HG02610 (cell line): ENCODE measurements around the gene KIRREL3.
A peak's percentile ranks its signal among the peaks of the same experiment; 100 is the strongest.

Experiments used
- ATAC-seq: cut with Tn5 transposase; IDR thresholded peaks from one replicate; pipeline ENCODE4 v1.9.1; 2021; ENCODE audit warnings: mild to moderate bottlenecking, moderate library complexity; ENCODE audit not compliant: unreplicated experiment

Gene KIRREL3

GRCh38 chr11:126720539-126721235 is 279.9 kb downstream of the KIRREL3 start:
- no peak for ATAC-seq

DNA sequence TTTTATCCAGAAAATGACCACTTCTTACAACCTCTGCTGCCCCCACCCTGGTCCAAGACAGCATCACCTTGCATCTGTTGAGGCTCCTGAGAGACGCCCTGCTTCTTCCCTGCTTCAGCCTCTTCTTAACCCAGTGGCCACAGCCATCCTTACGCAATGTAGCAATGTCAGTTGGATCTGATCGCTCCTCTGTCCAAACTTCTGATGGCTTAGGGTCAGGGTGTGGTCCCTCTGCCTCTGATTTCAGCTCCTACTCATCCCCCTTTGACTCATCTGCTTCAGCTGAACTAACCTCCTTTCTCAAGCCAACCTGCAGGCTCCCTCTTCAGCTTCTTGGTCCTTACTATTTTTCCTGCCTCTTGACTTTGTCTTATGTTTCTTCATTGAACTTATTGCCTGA is 280.8 kb downstream of the KIRREL3 start:
- no peak for ATAC-seq

- ATAC-seq: no peak
These were observed 282.3 kb downstream of the KIRREL3 start for GRCh38 chr11:126718276-126718675.

- ATAC-seq: no peak
These were observed 284.0 kb downstream of the KIRREL3 start for GRCh38 chr11:126716456-126717083.

GRCh38 chr11:126713806-126714205 is 286.8 kb downstream of the KIRREL3 start:
- no peak for ATAC-seq

- no peak for ATAC-seq
These were observed 288.5 kb downstream of the KIRREL3 start for GRCh38 chr11:126711977-126712625.

DNA sequence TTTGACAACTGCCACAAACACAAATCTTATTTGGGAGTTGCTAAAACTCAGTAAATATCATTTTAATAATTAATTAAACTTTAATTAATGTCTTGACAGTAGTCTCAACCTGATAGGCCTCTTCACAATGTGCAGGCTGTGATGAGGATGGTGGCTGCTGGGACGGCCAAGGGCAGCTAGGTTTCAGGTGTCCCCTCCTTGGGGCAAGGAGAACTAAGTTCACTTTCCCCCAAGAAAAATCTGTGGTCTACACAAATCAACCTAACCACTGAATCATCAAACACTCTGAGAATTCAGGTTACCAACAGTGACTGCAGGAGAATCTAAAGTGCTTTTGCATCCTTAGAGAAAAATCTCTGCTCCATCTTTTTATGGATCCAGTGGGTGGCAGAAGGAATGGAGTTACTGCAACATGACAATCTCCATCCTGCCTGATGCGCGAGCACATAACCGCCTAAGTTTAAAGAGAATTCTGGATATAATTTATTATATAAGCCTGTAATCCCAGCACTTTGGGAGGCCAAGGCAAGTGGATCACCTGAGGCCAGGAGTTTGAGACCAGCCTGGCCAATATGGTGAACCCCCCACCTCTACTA is 289.7 kb downstream of the KIRREL3 start:
- no peak for ATAC-seq

GRCh38 chr11:126707498-126707897 is 293.1 kb downstream of the KIRREL3 start:
- ATAC-seq: no peak

DNA sequence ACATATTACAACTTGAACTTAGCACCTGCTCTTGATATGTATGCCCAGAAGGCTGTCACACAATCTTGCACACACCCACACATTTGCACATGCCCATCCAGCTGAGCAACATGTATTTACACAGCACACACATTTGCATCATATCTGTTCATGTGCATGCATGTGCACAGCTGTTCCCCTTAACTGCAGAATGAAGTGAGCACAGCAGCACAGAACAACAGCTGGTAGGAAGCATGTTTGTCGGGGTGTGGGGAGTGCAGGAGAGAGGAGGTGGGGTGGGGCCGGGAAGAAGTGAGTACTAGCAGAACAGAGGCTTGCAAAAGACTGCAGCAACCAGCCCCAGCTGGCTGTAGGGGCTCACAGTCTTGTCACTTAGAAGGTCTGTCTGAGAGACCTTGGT is 296.5 kb downstream of the KIRREL3 start:
- no peak for ATAC-seq

DNA sequence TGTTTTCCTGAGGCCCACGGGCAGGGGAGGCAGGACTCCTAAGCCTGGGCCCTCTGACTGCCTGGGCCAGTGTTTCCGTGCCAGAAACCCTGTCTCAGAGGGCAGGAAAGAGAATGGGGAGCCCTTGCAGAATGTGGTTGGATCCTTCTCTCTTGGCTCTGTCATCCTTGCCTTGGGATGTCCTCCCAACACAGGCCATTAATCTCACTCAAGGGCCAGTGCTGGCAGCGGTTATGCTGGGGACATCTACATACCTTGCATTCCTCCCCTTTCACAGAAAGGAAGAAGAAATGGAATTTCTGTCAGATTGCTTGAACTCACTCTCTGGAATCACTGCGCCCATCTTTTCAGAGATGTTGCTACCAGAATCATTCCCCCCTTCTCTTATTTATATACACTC is 296.9 kb downstream of the KIRREL3 start:
- ATAC-seq: no peak

DNA sequence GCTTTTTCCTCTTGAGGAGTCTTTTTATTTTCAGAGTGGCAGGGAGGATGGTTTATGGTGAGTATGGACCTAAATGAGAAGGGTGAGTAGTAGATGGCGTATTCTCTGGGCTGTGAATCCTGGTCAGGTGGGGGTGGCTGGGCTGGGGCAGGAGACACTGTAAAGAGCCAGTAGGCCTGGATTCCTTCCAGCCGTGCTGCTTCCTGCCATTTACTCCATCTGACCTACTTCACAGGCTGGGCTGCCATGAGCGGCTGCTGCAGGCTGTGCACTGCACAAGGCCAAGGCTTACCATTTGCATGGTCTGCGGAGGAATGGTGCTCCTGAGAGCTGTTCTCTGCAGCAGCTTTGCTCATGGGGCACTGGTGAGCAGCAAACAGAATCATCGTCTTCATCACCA is 297.6 kb downstream of the KIRREL3 start:
- no peak for ATAC-seq

DNA sequence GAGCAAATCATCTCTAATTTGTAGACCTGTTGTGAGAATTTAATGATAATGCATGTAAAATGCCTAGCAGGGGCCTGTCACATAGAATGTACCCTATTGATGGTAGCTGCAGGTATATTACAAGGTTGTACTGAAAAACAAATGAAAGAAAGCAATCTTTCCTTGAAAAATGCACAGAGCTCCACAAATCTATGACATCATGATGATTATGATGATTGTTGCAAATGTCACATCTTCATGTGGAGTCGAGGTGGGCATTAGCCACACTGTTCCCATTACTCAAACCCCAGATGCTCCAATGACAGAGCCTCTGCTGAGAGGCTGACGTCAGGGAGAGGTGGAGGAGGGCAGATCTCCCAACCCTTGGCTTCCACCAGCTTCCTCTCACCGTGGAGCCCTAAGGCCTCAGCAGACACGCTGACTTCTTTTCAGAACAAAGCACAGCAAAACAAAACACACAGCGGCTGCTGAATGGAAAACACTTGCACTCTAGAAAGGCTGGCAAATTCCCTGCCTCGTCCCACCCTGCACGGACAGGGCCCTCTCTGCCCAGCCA is 298.3 kb downstream of the KIRREL3 start:
- no peak for ATAC-seq

GRCh38 chr11:126701520-126701897 is 299.1 kb downstream of the KIRREL3 start:
- ATAC-seq: no peak

DNA sequence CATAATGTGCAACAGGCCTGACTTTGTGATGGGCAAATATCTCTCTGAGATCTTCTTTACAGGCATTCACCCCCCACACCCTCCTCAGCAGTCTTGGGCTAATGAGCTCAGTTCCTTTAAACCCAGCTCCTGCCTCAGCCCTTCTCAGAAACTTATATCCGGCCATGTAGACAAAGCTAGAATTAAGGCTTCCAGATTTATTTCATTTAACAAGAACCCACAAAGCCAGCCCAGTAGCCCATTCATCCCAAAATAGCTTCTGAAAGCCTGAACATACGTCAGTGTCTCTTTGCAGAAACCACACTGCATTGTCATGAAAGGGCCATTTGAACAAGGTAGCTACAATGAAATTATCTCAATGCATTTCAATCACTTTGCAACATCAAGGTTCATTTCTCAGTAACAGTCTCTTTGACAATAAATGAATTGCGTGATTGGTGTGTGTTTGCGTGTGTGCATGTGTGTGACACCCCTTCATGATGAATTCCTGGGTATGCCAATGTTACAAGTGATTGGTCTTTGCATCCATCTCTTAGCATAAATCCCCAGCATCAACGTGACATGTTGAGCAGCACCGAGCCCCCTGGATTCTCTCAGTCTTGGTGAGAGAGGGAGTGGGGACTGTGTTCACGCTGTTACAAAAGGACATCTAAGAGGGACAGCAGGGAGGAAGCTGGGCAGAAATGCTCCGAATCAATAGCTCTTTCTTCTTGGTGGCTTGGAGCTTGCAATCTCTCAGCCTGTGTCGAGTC is 299.6 kb downstream of the KIRREL3 start:
- peak; percentile 72 for ATAC-seq

DNA sequence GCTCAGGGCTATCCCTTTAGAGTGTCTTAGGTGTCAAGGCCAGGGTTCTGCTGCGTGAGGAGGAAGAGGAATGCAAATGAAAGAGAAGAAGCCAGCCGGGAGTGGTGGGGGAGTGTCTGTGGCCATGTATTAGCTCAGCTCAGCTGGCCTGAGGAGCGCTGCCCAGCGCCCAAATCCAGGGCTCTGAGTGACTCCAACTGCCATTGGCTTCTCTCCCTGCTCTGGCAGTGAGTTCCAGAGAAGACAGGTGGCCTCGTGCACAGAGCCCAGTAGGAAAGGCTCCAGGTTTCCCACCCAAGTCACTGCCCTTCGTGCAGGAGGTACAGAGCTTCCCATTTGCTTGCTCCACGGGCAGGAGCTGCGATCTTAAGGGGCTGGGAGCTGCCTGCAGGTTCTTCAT is 302.0 kb downstream of the KIRREL3 start:
- ATAC-seq: no peak

GRCh38 chr11:126697936-126698335 is 302.6 kb downstream of the KIRREL3 start:
- ATAC-seq: no peak

- no peak for ATAC-seq
These were observed 303.6 kb downstream of the KIRREL3 start for GRCh38 chr11:126696982-126697381.

- no peak for ATAC-seq
These were observed 305.3 kb downstream of the KIRREL3 start for GRCh38 chr11:126695293-126695692.

DNA sequence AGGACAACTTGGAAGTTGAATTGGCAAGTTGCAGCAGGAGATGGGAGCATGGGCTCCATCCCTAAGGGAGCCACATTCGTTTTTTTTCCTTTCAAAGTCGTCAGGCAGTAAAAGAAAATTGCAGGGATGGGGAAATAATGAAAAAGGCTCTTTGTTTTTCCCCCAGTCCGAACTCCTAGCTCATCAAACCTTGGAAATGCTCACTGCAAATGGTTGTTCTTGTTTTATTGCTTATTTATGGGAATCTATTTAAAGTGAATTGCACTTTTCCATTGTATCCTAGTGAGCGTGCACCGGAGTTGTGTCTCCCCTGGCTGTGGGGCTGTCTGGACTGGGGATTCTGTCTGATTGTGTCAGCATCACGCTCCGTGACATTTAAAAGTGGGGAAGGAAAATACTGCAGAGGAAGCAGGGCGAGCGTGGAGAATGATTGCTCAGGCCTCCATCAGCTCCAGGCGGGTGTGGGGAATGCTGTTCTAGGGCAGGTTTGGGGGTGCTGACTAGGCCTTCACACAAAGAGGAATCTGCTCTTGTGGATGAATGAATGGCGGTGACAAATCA is 306.4 kb downstream of the KIRREL3 start:
- no peak for ATAC-seq

GRCh38 chr11:126687477-126687876 is 313.1 kb downstream of the KIRREL3 start:
- ATAC-seq: no peak

GRCh38 chr11:126686938-126687337 is 313.6 kb downstream of the KIRREL3 start:
- ATAC-seq: no peak
